Fibroblast of the conjunctiva (primary cell): Measurements from ENCODE around the gene TBX15.
A peak's percentile ranks its signal among the peaks of the same experiment; 100 is the strongest.

ENCODE experiments used
- DNase-seq: peaks from one replicate; pipeline ENCODE4 v3.0.0-alpha.2; 2010; ENCODE audit warnings: low read depth

The TBX15 gene

DNA sequence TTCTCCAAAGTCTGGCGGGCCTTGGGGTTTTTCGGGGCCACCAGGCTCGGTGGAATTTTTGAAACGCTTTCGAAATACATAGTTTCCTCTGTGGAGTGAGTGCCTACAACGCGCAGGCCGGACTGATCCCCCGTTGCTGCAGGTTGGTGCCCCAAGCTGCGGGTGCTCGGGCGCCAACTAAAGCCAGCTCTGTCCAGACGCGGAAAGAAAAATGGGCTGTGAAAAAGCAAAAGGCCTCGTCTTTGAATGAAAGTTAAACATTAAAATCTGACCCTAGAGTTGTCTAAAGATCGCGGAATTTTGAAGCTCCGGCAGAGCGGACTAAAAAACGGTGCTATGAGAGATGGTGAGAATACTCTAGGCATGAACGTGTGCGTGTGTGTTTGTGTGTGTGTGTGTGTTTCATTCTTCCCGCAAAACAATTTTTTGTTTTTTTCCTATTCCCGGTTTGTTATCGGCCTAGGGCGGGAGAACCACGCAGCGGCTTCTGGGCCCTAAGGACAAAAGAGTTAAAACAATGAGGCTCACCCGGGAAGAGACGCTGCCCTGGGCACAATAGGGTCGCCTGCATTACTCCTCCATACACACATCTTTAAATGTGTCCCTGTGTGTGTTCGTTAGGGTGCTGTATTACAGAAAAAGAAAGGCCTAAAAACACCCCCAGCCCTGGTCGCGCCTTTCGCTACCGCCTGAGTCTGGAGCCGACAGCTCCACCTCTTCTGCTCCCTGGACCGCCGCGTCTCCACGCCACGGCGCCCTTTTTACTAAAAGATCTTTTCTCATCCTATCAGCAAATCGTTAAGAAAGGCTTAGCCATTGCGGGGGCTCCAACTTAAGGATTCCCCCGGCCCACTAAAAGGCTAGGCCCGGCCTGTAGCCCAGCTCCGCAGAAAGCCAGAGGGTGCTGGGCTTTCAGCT is 3.2 kb downstream of the TBX15 start:
- no peak for DNase-seq

DNA sequence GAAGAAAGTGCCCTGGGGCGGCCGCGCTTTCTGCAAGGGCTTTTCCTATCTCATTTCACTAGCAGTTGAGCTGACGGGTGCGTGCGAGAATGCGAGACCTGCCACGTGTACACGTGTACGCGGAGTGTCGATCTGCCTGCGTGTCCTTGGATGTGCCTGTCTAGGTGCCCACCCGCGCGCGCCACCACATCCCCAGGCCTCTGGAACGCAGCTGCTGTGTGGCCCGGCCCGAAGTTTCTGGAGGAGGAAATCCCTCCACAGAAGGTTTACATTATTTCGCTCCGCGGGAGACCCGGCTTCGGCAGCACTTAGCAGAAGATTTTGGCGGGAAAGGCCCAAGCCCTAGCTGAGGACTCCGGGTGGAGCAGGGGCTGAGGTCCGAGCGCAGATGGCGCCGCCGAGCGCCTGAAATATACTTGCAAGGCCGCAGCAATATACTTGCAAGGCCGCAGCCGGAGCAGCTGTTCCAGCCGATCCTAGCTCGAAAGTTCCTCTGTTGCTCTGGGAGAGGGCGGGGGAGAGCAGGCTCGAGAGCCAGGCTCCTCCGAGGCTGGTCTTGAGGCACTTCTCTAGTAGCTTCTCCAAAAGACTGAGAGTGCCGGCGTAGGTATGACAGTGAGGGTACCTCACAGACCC is 3.9 kb downstream of the TBX15 start:
- no peak for DNase-seq

DNA sequence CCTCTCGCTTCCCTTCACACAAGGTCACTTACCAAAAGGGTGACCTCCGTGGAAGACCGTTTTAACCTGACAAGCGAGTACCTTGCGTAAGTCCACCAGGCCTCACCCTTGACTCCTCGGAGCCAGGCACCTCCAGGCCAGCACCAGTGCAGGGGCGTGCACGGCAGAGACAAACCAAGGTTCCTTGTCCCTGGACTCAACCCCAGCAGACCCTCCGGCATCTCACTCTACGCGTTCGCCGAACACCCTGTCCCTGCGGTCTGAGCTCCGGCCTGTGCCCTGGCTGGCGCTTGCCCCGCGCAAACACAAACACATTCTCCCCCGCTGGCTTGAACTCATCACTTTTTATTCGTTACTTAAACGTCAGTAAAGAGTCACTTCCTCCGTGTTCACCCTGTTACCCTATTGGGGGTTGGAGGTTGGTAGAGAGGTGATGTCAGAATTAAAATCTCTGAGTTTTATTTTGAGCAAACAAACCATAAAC is 4.5 kb downstream of the TBX15 start:
- no peak for DNase-seq

DNA sequence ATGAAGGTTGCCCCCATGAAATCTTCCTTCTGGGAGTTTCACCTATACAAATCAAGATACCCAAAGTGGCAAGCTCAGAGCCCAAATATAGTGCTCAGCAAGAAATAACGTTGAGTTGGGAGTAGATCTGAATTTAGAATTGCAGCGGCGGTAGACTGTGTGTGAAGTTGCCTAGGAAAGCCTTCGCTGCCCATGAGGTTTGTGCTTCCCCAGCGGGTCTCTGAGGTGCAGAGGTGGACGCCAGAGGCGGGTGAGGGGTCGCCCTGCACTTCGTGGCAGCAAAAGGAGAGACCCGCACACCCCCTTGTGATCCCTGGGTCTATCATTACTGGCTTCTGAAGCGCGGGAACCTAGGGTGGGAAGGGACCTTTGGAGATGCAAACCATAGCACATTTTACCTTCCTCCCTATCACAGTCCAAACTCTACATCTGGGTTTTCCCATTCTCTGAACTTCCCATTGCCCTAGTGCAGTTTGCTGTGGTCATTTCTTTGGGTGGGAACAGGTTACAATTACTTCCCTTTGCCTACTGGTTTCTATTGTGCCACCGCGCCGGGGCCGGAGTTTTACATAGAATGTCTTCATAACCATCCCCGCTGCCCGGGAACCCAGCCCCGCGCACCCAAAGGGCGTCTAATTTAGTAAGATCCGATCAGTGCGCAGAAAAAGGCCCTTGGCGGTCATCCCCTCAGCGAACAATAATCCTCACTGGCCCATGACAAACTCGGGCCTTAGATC is 5.2 kb downstream of the TBX15 start:
- no peak for DNase-seq

DNA sequence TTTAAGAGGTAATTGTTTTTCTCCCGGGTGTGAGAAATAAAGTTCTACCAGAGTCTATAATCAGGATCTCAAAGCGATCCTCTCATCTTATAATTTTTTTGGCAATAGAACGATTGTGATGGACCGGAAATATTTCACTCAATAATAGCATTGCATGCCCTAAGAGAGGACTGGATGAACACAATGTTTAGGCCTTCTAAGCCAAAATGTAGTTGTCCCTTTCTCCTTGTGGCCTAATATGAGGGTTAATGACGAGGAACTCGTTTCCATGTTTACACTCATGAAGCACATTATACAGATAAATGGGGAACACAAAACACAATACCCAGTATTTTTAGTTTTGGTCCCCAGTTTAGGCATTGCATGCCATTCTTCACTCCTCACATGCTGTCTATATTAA is 5.9 kb downstream of the TBX15 start:
- DNase-seq: no peak

GRCh38 chr1:118981436-118981835 is 6.7 kb downstream of the TBX15 start:
- no peak for DNase-seq

DNA sequence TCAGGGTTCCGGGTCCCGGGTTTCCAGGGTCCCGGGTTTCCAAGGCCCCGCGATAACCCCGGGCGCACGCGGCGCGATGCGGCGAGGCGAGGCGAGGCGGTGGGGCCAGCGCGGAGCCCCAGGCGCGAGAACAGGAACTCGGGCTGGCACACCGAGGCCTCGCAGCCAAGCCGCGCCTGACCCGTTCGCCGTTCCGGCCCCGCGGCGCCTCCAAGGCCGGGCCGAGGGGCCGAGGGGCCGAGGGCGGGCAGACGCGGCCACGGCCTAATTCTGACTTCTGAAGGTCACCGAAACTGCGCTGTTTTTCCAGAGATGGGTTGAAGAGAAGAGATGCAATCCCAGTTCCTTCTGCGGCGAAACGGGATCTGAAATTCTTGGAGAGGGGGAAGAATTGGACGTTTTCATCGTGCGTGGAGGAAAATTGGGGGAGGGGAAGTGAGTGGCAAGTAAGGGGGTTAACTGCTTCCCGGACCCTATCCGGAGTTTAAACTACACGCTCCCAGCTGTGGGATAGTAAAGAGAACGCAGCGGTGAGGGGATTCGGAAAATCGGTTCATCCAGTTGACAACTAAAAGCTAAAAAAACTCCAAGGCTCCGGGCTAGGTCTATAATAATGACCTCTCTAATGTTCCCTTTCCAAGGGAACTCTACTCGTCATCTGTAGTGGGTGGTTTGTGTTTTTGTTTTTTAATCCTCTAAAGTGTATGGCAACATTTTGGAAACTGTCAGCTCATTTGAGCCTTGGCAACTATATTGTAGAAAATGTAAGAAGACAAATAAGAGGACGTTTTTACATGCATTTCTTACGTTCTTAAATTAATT is 8.2 kb downstream of the TBX15 start:
- no peak for DNase-seq

DNA sequence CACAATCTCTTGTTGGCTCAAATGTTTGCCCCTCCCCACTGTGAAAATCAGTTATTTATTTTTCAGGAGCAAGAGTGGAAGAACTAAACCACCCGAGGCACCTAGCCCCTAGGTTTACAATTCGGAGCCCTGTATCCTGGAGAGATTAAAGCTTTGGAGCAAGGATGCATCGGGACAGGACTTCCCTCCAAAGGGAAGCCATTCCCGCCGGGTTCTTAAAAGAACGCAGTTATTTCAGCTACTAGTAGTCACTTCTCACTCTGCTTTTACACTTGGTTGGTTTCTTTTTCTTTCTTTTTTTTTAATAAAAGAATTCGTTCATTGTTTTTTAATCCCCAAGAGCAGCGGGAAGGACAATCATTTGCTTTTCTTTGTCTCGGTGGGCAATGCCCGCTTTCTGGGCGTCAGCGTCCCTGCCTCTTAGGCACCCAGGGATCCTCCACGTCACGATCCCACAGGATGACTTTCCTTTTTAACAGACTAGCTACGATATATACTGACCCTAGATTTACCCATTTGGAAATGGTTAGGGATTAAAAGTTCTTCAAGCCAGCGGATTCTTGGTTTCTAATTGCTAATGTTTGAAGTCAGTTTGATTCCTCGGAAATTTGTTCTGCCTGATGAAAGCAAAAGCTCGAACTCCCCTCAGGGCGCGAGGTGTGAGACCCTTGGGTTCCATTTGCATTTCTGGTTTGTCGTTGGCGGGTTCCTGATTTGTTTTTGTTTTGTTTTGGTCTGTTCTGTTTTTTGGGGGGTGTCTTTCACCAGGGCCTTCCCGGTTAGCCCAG is 9.0 kb downstream of the TBX15 start:
- no peak for DNase-seq

- DNase-seq: no peak
Observed at GRCh38 chr1:118977600-118977999, 10.5 kb downstream of the TBX15 start.

GRCh38 chr1:118974661-118975060 is 13.5 kb downstream of the TBX15 start:
- no peak for DNase-seq

GRCh38 chr1:118973531-118974137 is 14.5 kb downstream of the TBX15 start:
- peak; percentile 70 for DNase-seq

GRCh38 chr1:118973032-118973431 is 15.1 kb downstream of the TBX15 start:
- no peak for DNase-seq

DNA sequence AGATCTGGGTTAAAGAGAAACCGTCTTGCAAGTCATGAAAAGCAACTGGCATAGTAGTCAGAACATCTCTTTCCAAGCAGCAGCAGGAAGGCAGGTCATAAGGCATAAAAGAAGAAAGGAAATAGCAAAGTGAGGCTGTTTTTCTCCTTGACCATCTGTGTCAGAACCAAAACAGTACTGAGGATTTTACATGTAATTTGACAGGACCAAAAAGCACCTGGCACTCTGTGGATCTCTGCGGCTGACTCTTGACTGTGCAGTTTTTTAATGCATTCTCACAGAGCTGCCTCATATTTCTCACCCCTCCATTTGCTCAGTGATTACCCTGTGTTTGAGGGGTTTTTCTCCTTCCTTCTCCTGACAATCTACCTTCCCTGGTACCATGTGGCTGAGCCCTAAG is 17.7 kb downstream of the TBX15 start:
- DNase-seq: no peak

DNA sequence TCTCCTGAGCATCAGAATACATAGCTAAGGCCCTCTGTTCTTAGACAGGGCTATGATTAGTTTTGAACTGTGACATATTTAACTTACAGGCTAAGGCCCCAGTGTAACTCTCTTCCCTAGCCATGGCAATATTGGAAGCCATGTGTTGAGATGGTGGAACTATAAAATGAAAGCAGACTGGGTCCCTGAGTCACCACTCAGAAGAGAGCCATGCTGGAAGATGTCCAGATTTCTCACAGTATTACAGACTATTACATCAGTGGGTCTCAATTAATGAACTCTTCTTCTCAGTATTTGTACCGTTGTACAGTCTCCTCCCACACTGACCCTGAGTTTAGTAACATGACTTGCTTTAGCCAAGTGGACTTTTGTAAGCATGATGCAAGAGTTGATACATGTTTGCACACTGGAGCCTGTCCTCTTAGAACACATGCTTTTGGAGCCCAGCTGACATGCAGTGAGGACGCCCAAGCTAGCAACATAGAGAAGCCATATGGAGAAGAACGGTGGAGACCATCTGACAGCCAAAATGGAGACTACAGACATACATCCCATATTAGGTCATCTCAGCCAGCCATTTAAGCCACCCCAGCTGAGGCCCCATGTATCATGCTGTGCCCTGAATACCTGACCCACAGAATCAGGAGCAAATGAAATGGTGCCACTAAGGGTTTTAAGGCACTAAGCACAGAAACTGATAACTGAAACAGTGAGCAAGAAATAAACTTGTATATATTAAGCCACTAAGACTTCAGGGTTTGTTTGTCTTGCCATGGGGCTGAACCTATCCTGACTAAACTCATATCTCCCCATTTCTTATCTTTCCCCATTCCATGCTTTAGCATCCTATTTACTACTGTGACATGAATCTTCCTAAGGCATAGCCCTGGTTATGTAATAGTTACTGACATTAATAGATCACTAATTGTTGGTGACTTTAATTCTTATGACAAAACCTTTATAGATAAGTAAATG is 24.4 kb downstream of the TBX15 start:
- peak; percentile 99 for DNase-seq

DNA sequence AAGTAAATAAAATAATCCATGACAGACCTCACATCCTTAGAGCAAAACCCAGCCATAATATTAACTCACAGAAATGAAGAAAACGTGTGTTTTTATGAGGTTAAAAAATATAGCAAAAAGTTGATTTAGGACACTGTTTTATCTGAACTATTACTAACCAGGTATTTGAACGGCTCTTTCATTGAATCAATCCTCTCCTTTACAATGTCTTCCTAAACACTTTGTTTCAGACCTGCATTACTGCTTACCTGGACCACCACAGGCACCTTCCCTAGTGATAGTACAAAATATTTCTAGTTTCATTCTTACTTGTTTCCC is 25.0 kb downstream of the TBX15 start:
- DNase-seq: no peak

DNA sequence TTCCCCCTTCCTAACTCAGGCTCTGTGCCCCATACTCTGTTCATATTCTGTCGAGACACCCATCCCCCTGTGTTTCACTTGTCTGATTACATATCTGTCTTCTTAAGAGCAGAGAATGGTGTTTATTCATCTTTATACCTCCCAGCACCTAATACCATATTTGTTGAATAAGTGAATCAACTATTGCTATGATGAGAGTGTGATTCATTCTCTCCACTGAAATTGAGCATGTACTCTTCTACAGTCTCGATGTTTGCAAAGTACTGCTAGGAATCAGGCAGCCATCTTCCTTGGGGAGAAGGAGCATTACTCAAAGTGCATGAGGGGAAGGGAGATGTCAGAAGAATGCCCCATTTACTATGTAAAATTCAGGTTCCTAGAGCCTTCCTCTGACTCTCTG is 27.0 kb downstream of the TBX15 start:
- no peak for DNase-seq

- DNase-seq: peak; percentile 85
Observed at GRCh38 chr1:118960567-118961136, 27.5 kb downstream of the TBX15 start.

DNA sequence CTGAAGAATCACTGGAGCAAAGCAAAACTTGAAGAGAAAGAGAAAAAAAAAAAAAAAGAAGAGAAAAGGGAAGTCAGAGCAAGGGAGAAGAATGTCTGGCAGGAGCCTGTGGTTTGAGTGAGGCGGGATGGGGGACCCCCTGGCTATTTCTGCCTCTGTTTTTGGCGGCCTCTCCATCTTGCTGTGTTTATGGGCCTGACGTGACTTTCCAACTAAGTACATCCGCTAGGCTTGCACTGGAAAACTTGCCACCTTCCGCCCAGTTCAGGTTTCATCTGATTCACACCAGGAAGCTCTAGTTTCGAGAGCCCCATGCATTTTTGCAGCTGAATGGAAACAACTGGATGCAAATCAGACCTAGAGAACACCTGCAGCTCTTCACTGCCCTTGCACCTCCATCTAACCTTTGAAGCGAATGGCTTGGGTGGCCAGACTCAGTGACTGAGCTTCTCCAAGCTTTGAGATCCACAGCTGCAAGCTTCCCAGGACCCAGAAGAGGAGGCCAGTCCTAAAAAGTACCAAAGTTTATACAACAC is 28.0 kb downstream of the TBX15 start:
- no peak for DNase-seq
